Ammon's horn (tissue), 1 donor: Measurements from ENCODE around the gene HES7.

ENCODE experiments used
- DNase-seq: peaks from one replicate; pipeline ENCODE4 v3.0.0-alpha.2; 2016; ENCODE audit warnings: low spot score

Gene HES7

GRCh38 chr17:8072729-8073461 lies 51.0 kb downstream of the HES7 start:
- no peak for DNase-seq

- no peak for DNase-seq
Measured at GRCh38 chr17:8072341-8072728, 51.6 kb downstream of the HES7 start.

GRCh38 chr17:8071496-8071895 lies 52.4 kb downstream of the HES7 start:
- no peak for DNase-seq
